ENCODE results near the gene SPATA6. TPM values are rescaled to one million over a fixed set of nuclear protein-coding genes. Genes with fewer than 3 reads are reported as not detected.
"Not testable (repeated sequence)": the region's sequence is repeated elsewhere in the genome, so short reads cannot be mapped to it uniquely, and the experiment has no call there.

The SPATA6 gene
- total RNA-seq, 1 donor from 2014 or later, result 2.9 TPM

DNA sequence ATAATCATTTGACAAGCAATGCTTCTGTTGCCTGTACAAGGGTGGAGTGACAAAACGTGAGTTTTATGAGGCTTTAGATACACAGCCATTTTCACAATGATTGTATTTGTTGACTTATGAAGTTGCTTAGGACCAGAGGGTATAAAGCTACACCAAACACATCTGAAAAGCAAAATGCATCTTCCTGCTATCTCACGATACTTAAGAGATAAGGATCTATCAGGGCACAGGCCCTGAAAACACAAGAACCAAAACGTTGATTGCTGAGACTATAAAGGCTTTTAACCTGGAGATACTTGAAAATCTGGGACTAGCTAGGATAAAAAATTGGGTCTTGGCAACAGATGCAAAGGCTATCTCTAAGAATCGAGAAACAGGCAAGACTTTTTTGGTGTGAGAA lies 133.7 kb downstream of the SPATA6 start:
- no peak for DNase-seq

DNA sequence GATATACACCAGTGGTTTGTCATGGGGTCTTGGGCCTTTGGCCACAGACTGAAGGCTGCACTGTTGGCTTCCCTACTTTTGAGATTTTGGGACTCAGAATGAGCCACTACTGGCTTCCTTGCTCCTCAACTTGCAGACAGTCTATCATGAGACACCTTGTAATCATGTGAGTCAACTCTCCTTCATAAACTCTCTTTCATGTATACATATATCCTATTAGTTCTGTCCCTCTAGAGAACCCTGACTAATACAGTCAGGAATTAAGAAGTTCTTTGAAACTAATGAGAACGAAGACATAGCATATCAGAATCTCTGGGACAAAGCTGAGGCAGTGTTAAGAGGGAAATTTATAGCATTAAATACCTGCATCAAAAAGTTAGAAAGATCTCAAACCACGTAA lies 138.7 kb downstream of the SPATA6 start:
- no peak for DNase-seq

DNA sequence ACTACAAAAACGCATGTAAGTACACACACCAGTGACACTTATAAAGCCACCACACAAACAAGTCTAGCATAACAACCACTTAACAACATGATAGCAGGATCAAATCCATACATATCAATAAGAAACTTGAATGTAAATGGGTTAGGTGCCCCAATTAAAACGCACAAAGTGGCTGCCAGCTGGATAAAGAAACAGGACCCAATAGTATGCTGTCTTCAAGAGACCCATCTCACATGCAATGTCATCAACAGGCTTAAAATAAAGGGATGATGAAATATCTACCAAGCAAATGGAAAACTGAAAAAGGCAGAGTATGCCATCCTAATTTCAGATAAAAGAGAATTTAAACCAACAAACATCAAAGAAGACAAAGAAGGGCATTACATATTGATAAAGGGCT lies 139.9 kb downstream of the SPATA6 start:
- DNase-seq, result no peak

DNA sequence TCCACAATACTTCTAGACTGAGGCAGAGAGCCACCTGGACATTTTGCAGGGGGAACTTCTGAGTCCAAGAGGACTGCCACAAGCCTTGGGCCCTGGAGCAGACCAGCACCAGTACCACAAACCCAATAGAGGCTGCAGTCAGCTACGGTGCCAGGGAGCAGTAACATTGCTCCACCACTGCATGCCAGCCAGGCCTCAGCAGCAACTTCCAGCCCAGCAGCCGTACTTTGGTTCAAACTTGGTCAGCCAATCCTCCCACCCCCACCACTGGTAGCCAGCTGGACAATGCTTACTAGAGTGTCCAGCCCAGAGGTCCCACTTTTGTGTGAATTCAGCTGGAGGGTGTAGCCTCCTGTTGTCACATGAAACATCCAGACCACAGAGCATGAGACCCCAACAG lies 142.1 kb downstream of the SPATA6 start:
- no peak for DNase-seq

DNA sequence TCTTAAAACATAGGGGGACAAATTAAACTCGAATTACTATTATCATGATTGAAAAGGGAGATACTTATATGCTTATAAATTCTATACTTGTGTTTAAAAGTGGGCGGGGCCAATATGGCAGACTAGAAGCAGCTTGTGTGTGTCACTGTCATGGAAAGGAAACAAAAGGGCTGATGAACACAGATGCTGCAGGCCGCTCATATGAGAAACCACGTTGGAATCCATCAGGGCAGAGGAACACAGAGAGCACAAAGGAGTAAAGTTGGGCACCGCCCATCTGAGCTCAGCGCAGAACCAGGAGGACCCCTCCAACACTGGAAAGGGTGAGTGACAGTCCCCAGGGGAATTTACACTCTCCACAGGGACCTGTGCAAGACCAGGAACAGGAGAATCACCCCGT lies 142.5 kb downstream of the SPATA6 start:
- no peak for DNase-seq

DNA sequence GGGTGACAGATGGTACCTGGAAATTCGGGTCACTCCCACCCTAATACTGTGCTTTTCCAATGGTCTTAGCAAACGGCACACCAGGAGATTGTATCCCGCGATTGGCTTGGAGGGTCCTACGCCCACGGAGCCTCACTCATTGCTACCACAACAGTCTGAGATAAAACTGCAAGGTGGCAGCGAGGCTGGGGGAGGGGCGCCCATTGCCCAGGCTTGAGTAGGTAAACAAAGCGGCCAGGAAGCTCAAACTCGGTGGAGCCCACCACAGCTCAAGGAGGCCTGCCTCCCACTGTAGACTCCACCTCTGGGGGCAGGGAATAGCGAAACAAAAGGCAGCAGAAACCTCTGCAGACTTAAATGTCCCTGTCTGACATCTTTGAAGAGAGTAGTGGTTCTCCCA lies 160.2 kb downstream of the SPATA6 start:
- DNase-seq, result not testable (repeated sequence)

DNA sequence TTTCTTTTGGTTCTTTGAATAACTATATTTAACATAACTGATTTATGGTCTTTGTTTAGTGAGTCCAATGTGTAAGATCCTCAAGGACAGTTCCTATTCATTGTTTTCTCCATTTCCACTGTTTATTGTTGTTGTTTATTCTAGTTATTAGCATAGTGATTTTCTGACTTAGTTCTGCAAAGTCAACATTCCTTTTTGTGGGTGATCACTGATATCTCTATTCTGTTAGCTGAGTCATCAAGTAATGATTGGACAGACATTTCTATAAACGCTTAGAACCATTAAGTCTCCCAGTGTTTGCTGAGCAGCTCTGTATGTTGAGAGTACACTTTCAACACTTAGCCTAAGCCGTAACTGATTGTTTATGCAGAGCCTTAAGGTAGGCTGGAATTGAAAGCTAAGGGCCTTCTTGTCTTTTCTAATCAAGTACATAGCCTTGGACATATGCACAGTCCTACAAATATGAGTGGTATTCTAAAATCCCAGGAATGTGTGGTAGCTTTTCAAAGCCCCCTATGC lies 162.4 kb downstream of the SPATA6 start:
- no peak for DNase-seq

DNA sequence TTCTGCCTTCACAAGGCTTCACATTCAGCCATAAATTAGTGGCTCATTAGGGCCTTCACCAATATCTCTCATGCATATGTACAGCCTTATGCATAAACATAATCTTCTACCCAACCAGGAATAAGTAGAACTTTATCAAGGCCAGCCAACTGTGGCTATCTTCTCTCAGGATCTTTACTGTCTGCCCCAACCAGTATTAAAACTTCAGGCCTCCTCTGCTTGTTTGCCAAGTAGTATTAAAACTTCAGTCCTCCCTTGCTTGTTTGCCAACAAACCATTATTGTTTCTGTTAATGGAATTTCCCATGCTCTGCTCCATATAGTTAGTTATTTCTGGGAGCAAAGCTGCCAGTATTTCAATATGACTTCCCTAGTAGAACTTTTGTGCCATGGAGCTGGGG lies 169.4 kb downstream of the SPATA6 start:
- DNase-seq, result no peak

DNA sequence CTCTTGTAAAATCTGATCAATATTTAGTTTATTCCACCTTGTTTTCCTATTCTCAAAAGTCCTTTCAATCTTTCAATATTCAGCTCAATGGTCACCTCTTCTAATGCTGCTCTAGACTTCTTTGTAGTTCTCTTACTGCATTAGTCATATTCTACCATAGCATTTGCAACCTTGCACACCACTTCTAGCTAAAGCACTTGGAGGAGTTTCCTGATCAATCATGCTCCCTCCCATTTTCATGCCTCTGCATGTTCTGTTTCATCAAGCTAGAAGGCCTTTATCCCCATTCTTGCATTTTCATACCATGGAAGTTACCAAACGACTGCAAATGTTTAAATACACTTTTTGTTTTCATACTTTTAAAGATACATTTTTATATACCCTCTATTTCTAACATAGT lies 177.3 kb downstream of the SPATA6 start:
- DNase-seq, result no peak

DNA sequence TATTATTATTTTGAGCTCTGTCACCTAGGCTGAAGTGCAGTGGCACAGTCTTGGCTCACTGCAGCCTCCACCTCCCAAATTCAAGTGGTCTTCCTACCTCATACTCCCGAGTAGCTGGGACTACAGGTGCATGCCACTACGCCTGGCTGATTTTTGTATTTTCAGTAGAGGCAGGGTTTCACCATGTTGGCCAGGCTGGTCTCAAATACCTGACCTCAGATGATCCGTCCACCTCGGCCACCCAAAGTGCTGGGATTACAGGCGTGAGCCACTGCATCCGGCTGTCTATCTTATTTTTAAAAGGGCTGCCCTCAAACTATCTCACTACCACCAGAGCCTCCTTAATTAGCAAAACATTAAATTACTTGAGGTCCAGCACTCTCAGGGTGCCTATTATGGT lies 177.9 kb downstream of the SPATA6 start:
- not testable (repeated sequence) for DNase-seq

DNA sequence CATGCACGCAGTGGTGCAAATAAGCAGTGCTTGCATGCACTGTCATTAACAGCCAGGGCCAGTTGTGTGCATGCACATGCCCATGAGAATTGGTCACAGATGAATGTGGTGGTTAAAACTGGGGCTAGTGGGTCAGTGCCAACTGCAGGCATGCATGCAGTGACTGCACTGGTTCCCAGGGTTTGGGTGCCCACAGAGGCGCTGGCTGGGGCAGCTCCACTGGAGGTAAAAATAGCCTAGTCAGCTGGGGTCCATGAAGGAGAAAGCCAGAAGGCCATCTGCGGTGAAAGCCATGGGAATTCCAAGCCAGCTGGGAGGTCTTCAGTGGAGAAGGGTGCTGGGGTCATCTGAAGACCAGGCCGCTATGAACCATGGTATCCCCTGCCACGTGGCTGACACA lies 179.3 kb downstream of the SPATA6 start:
- no peak for DNase-seq

DNA sequence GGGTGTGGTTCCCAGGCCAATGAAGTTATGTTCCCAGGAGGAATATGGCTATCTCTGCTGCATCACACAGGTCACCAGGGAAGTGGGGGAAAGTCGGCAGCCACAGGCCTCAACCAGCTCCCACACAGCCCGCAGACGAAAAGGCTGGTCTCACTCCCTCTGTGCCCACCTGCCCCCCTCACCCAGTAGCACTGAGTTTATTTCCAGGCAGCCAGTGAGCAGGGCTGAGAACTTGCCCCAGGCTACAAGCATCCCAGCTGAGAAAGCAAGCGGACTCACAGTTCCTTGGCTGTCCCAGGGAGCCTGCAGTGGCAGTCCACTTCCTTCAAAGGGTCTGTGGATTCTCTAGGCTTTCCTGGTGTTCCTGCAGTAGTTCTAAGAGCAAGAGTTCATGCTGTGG lies 180.6 kb downstream of the SPATA6 start:
- DNase-seq, result no peak

DNA sequence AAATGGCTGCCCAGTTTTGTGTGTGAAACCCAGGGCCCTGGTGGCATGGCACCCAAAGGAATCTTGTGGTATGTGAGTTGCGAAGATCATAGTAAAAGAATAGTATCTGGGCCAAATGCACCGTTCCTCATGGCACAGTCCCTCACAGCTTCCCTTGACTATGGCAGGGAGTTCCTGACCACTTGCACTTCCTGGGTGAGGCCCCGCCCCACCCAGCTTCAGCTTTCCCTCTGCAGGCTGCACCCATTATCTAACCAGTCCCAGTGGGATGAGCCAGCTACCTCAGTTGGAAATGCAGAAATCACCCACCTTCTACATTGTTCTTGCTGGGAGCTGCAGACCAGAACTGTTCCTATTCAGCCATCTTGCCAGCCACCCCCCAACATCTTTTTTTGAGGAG lies 186.5 kb downstream of the SPATA6 start:
- DNase-seq, result no peak

DNA sequence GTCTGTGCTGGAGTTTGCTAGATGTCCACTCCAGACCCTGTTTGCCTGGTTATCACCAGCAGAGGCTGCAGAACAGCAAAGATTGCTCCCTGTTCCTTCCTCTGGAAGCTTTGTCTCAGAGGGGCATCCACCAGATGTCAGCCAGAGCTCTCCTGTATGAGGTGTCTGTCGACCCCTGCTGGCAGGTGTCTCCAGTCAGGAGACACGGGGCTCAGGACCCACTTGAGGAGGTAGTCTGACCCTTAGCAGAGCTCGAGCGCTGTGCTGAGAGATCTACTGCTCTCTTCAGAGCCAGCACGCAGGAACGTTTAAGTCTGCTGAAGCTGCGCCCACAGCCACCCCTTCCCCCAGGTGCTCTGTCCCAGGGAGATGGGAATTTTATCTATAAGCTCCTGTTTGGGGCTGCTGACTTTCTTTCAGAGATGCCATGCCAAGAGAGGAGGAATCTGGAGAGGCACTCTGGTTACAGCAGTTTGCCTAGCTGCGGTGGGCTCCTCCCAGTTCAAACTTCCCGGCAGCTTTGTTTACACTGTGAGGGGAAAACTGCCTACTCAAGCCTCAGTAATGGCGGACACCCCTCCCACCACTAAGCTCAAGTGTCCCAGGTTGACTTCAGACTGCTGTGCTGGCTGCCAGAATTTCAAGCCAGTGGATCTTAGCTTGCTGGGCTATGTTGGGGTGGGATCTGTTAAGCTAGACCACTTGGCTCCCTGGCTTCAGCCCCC lies 187.1 kb downstream of the SPATA6 start:
- DNase-seq, result not testable (repeated sequence)

DNA sequence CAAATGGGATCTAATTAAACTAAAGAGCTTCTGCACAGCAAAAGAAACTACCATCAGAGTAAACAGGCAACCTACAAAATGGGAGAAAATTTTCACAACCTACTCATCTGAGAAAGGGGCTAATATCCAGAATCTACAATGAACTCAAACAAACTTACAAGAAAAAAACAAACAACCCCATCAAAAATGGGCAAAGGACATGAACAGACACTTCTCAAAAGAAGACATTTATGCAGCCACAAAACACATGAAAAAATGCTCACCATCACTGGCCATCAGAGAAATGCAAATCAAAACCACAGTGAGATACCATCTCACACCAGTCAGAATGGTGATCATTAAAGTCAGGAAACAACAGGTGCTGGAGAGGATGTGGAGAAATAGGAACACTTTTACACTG lies 189.7 kb downstream of the SPATA6 start:
- DNase-seq, result not testable (repeated sequence)

DNA sequence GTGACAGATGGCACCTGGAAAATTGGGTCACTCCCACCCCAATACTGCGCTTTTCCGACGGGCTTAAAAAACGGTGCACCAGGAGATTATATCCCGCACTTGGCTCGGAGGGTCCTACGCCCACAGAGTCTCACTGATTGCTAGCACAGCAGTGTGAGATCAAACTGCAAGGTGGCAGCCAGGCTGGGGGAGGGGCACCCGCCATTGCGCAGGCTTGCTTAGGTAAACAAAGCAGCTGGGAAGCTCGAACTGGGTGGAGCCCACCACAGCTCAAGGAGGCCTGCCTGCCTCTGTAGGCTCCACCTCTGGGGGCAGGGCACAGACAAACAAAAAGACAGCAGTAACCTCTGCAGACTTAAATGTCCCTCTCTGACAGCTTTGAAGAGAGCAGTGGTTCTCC lies 194.6 kb downstream of the SPATA6 start:
- DNase-seq, result not testable (repeated sequence)

DNA sequence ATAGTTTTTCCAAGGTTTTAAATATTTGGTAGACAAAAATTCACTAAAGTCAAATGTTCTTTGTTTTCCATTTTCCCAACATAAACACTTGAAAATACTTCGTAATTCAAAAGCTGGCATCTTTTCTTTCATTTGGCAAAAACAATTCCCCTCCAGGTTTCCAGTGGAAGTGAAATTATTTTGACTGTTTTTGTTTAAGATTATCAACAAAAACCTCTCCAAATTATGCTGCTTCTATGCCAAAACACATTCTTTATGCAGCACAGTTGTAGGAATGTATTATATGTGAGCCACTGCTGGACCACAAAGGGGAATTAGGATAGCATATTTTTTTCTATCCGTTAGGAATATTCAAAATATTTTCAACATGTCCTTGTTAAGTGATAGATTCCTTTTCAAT lies 205.4 kb downstream of the SPATA6 start:
- DNase-seq, result no peak

DNA sequence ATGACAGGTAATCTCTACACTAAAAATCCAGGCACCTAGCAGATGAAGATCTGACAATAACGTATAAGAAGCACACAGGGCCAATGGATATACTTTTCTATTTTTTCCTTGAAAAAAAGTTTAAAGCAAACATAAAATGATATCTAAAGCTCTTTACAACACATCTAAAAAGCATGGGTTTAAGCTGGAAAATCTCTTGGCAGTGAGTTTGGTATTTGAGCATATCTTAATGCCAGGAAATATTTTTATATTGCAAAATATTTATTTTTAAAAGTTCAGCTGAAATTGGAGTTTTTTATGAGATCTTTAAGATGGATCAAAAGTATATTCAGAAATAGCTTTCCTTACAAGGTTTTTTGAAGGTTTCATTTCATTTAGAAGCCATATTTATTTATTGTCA lies 209.0 kb downstream of the SPATA6 start:
- no peak for DNase-seq

DNA sequence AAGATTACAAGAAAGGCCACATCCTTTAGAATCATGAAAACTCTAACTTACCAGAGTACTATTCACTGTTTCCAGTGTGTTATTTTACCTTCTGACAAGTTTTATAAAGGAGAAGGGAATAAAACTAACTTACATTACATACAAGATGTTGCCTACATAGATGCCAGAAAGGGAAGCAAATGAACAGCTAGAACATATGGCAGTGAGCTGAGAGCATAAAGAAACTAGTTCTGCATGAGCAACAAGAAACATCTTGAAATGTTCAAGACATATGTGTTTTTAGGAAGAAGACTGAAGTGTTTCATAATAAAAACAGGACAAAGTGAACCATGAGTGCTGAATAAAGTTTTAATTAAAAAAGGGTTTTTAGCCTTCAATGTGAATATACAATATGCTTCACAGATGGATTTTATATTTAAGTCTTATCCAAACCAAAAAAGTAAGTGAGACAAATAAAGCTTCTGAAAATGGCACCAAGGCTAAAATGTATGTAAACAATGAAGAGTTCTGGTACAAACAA lies 210.1 kb downstream of the SPATA6 start:
- DNase-seq, result no peak

DNA sequence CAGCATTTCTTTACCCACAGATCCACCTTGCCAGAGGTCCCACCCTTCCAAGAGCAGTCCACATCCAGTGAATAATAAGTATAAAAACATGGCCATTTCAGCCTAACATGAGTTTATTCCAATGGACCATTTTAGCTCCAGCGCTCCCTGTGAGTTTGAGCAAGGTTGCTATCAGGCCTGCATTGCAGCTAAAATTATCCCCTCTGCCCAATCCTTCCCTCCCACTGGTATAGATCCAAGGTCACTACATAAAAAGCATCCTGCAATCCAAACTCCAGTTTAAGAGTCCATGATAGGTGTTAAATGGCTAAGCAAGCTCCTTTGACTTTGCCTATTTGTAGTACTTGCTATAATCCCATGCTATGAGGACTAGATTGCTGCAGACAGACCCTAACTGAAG lies 213.9 kb downstream of the SPATA6 start:
- no peak for DNase-seq

DNA sequence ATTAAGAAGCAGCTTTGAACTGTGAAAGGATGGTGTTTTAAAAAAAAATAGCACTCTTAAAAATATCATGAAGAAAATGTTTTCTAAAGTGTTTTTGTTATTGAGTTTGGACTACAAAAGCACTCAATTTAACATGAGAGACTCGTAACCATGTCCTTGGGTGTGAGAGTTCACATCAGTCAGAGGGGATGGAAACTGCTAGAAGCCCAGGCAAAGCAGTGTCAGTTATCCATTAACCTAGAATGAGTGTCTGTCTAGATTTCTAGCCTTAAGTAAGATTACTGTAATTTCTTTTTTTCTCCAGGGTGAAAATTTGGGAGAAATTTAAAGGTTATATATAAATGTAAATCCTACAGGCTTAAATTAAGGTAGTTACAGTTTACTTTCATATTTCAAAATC lies 217.8 kb downstream of the SPATA6 start:
- DNase-seq, result no peak

DNA sequence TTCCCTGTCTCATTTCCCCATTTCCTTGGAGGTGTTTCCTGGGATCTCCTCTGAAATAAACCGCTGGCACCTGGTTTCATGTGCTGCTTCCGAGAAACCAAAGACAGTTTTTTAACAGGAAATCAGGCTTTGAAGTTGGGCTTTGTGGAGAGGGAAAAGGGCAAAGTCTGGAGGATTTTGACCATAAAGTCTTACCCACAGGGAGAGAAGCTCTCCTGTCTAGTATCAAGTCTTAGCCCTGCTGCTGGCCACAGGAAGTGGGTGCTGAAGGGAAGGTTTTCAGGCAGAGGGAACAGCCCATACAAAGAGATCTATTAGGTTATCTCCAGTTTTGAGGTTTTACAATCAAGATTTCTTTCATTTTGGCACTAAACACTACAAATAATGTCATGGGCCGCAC lies 220.2 kb downstream of the SPATA6 start:
- no peak for DNase-seq

DNA sequence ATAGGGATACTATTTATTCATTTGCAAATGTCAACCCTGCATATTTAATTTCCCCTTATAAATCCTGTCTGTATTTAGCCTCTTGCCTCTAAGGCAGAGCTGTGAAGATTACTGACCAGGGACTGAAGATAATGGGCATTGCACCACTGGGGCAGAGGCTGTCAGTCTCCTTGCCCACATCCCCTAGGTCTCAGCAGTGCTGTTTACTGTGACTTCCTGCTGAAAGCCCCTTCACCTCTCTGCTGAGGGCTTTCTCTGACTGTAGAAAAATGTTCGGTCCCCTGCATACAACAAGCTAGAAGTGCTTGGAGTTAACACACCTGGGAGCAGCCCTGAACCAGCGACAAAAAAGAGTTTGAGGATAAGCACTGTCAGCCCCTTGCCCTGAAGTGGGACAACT lies 220.7 kb downstream of the SPATA6 start:
- no peak for DNase-seq

DNA sequence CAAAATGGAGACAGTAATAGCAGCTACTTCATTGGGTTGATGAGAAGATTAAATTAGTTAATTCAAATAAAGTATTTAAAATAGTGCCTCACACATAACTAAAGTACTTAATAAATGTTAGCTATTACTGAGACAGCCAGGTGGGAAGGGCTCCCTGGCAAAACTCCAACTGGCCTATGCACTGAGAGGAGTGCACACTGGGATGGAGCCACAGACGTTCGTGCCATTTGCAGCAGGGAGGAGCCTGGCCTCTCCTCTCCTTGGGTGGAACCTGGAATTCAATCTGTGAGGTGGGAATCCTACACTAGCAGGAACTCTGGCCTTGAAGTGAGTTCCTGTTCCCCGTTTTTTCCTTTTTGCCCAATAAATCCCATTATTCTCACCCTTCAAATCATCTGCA lies 221.4 kb downstream of the SPATA6 start:
- DNase-seq, result no peak

DNA sequence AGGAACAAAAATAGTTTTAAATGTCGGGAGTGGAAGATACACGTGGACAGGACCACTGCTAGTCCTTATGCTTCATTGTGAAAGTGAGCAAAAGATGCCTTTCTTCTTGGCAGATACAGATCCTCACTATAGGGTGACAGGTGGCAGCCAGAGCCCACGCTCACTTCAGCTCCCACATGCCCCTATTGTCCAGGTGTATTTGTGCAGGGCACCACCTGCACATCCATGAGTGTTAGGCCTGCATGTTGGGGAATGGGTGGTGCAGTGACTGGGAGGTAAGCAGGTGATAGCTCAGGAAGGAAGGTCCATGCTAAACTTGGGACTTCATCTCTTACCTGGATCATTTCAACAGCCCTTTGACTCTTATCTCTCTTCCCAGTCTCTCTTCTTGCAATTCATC lies 222.1 kb downstream of the SPATA6 start:
- DNase-seq, result no peak
